Measurements from ENCODE around the gene GLRA3.

GLRA3 gene

DNA sequence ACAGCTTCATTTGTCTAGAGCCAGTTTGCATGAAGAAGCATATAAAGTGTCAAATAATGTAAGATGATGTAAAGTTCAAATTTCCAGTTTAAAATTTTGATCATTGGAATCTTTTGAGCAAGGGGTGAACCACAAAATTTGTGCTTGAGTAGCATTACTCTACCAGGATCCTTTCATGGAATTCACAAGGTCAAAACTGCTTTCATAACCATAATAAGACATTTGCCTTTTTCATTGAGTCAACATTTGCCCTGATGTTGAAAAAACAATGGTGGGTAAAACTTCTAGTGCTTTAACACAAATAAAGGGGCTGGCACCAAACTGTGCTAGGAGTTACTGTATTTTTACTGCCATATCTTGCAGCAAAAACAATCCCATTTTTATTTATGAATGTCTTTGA lies 142.2 kb downstream of the GLRA3 start:
- Histone ChIP-seq H3K4me1 (ENCODE audit: insufficient read depth, insufficient read length) (no peaks in the 10 kb centered on the region), H3K36me3 (ENCODE audit: insufficient read depth, insufficient read length, low read length) (no peaks in the 10 kb centered on the region), H3K27me3 (ENCODE audit: insufficient read depth, insufficient read length) (no peaks in the 10 kb centered on the region), H3K4me3 (ENCODE audit: insufficient read length, low read depth) (no peak overlapping the region), H3K9me3 (ENCODE audit: insufficient read depth, low read length) (peaks cover 6% of the 10 kb centered on the region; the same call in 1 of the 2 replicates), H3K9ac (ENCODE audit: insufficient read length, low read depth) (no peak overlapping the region)
- no peak for DNase-seq (ENCODE audit: low read depth, low spot score)
- no peak for TF ChIP-seq SUZ12 (IDR thresholded peaks at IDR 0.05; ENCODE audit: extremely low read depth, insufficient read depth, insufficient read length)
- TF ChIP-seq ZNF274 (IDR thresholded peaks at IDR 0.05; ENCODE audit: low read depth, low read length), result no peak
- no peak for TF ChIP-seq YY1 (IDR thresholded peaks at IDR 0.05; ENCODE audit: insufficient read depth, insufficient read length)

DNA sequence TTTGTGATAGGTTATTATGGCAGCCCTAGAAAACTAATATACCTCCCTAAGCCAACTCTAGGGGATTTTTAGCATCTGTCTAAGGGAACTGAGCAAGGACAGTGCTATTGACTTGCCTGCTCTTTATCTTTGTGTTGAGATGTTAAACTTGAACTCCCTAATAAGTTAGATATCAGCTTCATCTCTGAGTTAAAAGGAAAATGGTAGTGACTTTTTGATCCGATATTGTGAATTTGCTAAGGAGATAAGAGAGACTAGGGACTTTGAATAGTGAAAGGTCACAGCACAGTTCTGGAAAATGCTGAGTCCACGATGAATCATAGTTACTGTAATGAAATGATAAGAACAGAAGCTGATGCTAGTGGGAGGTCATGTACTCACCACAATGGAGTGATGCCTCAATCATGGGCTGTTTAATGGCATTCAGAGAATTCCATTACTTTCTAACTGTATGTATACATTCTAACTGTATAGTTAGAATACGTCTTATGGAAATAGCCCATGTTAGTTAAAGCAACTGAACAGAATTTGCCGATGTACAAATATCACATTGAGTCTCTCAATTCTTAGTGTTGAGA lies 147.2 kb downstream of the GLRA3 start:
- Histone ChIP-seq H3K4me3 (ENCODE audit: insufficient read length, low read depth) (no peak overlapping the region), H3K27me3 (ENCODE audit: insufficient read depth, insufficient read length) (no peaks in the 10 kb centered on the region), H3K9ac (ENCODE audit: insufficient read length, low read depth) (no peak overlapping the region), H3K4me1 (ENCODE audit: insufficient read depth, insufficient read length) (no peaks in the 10 kb centered on the region), H3K36me3 (ENCODE audit: insufficient read depth, insufficient read length, low read length) (no peaks in the 10 kb centered on the region), H3K9me3 (ENCODE audit: insufficient read depth, low read length) (no peaks in the 10 kb centered on the region)
- DNase-seq (ENCODE audit: low read depth, low spot score), result no peak
- TF ChIP-seq YY1 (IDR thresholded peaks at IDR 0.05; ENCODE audit: insufficient read depth, insufficient read length), result no peak
- no peak for TF ChIP-seq ZNF274 (IDR thresholded peaks at IDR 0.05; ENCODE audit: low read depth, low read length)

DNA sequence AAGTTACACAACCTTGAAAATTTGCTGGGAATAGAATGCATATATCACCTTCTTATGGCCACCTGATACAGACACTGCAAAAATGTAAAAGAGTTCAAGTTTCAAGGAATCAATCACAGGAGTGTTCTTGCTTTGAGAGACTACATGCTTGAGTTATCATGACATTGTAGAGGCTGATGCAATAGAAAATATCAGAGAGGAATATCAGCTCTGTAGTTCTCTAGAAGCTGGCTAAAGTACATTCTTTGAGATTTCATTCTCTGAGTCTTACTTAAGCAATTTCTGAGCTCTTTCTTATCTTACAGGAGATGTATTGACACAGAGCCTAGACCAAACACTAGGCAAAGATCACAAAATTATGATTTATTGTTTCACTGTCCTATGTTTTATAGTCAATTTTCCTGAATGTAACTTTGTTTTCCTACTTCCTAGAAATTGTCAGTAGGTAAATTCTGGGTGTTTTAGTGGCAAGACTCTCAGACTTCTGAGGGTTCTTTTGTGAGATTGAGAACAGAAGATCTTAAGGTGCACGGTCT lies 154.7 kb downstream of the GLRA3 start:
- Histone ChIP-seq H3K9ac (ENCODE audit: insufficient read length, low read depth) (no peak overlapping the region), H3K9me3 (ENCODE audit: insufficient read depth, low read length) (no peaks in the 10 kb centered on the region), H3K4me3 (ENCODE audit: insufficient read length, low read depth) (no peak overlapping the region), H3K36me3 (ENCODE audit: insufficient read depth, insufficient read length, low read length) (no peaks in the 10 kb centered on the region), H3K4me1 (ENCODE audit: insufficient read depth, insufficient read length) (no peaks in the 10 kb centered on the region), H3K27me3 (ENCODE audit: insufficient read depth, insufficient read length) (no peaks in the 10 kb centered on the region)
- TF ChIP-seq YY1 (IDR thresholded peaks at IDR 0.05; ENCODE audit: insufficient read depth, insufficient read length), result no peak
- no peak for TF ChIP-seq SUZ12 (IDR thresholded peaks at IDR 0.05; ENCODE audit: extremely low read depth, insufficient read depth, insufficient read length)
- no peak for TF ChIP-seq ZNF274 (IDR thresholded peaks at IDR 0.05; ENCODE audit: low read depth, low read length)
- no peak for DNase-seq (ENCODE audit: low read depth, low spot score)

GRCh38 chr4:174673865-174674264 lies 155.2 kb downstream of the GLRA3 start:
- no peak for TF ChIP-seq YY1 (IDR thresholded peaks at IDR 0.05; ENCODE audit: insufficient read depth, insufficient read length)
- no peak for TF ChIP-seq ZNF274 (IDR thresholded peaks at IDR 0.05; ENCODE audit: low read depth, low read length)
- TF ChIP-seq SUZ12 (IDR thresholded peaks at IDR 0.05; ENCODE audit: extremely low read depth, insufficient read depth, insufficient read length), result no peak
- Histone ChIP-seq H3K4me1 (ENCODE audit: insufficient read depth, insufficient read length) (no peaks in the 10 kb centered on the region), H3K36me3 (ENCODE audit: insufficient read depth, insufficient read length, low read length) (no peaks in the 10 kb centered on the region), H3K27me3 (ENCODE audit: insufficient read depth, insufficient read length) (no peaks in the 10 kb centered on the region), H3K9me3 (ENCODE audit: insufficient read depth, low read length) (no peaks in the 10 kb centered on the region), H3K4me3 (ENCODE audit: insufficient read length, low read depth) (no peak overlapping the region), H3K9ac (ENCODE audit: insufficient read length, low read depth) (no peak overlapping the region)
- DNase-seq (ENCODE audit: low read depth, low spot score), result no peak

DNA sequence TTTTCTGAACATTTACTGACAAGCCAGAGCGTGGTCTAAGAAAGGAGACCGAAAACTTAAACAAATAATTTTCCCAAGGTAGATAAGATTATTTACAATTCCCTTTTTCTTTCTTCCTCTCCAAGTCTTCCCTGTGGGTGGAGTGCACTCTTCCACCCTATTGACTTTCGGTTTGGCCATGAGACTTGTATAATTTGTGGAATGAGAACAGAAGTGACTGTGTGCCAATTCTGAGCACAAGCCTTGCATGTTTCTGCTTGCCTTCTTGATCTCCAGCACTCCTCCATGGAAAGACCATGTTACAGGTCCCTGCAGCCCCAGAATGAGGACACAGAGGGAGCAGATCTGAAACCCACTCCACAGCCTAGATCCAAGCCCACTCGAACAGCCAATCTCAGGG lies 156.8 kb downstream of the GLRA3 start:
- TF ChIP-seq SUZ12 (IDR thresholded peaks at IDR 0.05; ENCODE audit: extremely low read depth, insufficient read depth, insufficient read length) (no peak), ZNF274 (IDR thresholded peaks at IDR 0.05; ENCODE audit: low read depth, low read length) (no peak), YY1 (IDR thresholded peaks at IDR 0.05; ENCODE audit: insufficient read depth, insufficient read length) (no peak)
- H3K4me1 ChIP-seq (ENCODE audit: insufficient read depth, insufficient read length), result no peaks in the 10 kb centered on the region
- H3K27me3 ChIP-seq (ENCODE audit: insufficient read depth, insufficient read length), result no peaks in the 10 kb centered on the region
- no peaks in the 10 kb centered on the region for H3K36me3 ChIP-seq (ENCODE audit: insufficient read depth, insufficient read length, low read length)
- no peaks in the 10 kb centered on the region for H3K9me3 ChIP-seq (ENCODE audit: insufficient read depth, low read length)
- H3K4me3 ChIP-seq (ENCODE audit: insufficient read length, low read depth), result no peak overlapping the region
- no peak for DNase-seq (ENCODE audit: low read depth, low spot score)
- no peak overlapping the region for H3K9ac ChIP-seq (ENCODE audit: insufficient read length, low read depth)

DNA sequence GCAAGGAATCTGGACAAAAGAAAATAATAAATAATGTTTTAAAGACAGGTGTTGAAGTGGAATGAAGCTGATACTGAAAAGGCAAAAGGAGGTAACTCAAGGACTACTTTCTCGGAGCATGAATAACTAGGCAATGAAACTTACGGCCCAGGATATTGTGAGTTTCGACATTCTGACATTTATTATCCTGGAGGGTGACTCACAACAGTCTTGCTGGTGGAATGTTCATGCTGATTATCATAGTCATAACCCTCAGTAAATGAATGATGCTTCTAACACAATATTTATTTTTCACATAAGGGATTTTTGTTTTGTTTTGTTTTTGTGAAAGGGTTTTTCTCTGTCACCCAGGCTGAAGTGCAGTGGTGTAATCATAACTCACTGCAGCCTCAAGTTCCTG lies 159.8 kb downstream of the GLRA3 start:
- H3K4me1 ChIP-seq (ENCODE audit: insufficient read depth, insufficient read length), result no peaks in the 10 kb centered on the region
- no peaks in the 10 kb centered on the region for H3K36me3 ChIP-seq (ENCODE audit: insufficient read depth, insufficient read length, low read length)
- H3K4me3 ChIP-seq (ENCODE audit: insufficient read length, low read depth), result no peak overlapping the region
- no peak for DNase-seq (ENCODE audit: low read depth, low spot score)
- H3K27me3 ChIP-seq (ENCODE audit: insufficient read depth, insufficient read length), result no peaks in the 10 kb centered on the region
- no peaks in the 10 kb centered on the region for H3K9me3 ChIP-seq (ENCODE audit: insufficient read depth, low read length)
- TF ChIP-seq ZNF274 (IDR thresholded peaks at IDR 0.05; ENCODE audit: low read depth, low read length) (no peak), SUZ12 (IDR thresholded peaks at IDR 0.05; ENCODE audit: extremely low read depth, insufficient read depth, insufficient read length) (no peak), YY1 (IDR thresholded peaks at IDR 0.05; ENCODE audit: insufficient read depth, insufficient read length) (no peak)
- H3K9ac ChIP-seq (ENCODE audit: insufficient read length, low read depth), result no peak overlapping the region

DNA sequence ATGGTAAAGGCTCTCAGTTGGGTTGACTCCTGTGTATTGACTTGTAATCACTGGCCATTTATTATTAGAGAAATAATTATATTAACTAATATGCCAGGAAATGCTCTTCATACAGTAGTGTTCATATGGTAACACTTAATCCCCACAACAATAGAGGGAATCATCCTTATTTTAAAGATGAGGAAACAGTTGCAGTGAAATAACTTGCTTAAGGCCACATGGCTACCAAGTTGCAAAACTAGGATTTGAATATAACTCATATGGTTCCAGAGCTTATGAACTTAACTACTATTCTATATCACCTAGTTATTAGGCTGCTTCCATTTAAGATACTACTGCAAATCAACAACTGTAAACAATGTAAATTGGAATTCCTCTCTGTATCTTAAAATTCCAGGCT lies 163.2 kb downstream of the GLRA3 start:
- Histone ChIP-seq H3K4me3 (ENCODE audit: insufficient read length, low read depth) (no peak overlapping the region), H3K9ac (ENCODE audit: insufficient read length, low read depth) (no peak overlapping the region), H3K4me1 (ENCODE audit: insufficient read depth, insufficient read length) (no peaks in the 10 kb centered on the region), H3K27me3 (ENCODE audit: insufficient read depth, insufficient read length) (no peaks in the 10 kb centered on the region), H3K9me3 (ENCODE audit: insufficient read depth, low read length) (no peaks in the 10 kb centered on the region), H3K36me3 (ENCODE audit: insufficient read depth, insufficient read length, low read length) (no peaks in the 10 kb centered on the region)
- DNase-seq (ENCODE audit: low read depth, low spot score), result no peak
- no peak for TF ChIP-seq YY1 (IDR thresholded peaks at IDR 0.05; ENCODE audit: insufficient read depth, insufficient read length)
- TF ChIP-seq ZNF274 (IDR thresholded peaks at IDR 0.05; ENCODE audit: low read depth, low read length), result no peak
- no peak for TF ChIP-seq SUZ12 (IDR thresholded peaks at IDR 0.05; ENCODE audit: extremely low read depth, insufficient read depth, insufficient read length)

All from NT2/D1 (cell line).